BLaER1 treated with 17β-estradiol and CSF1 and Interleukin-3, amounts not matched to agents 10 nM and 100 nM (cell line): Measurements from ENCODE around the gene DMD.

Experiments used
- H3K27ac ChIP-seq, 11 experiments: shearing (Covaris generic); formaldehyde crosslinking; 2 replicates each; pipeline ENCODE4 v1.8.1; 2022
- H3K27me3 ChIP-seq, 11 experiments: shearing (Covaris generic); formaldehyde crosslinking; 2 replicates each; pipeline ENCODE4 v1.8.1; 2022
- H3K36me3 ChIP-seq, 11 experiments: shearing (Covaris generic); formaldehyde crosslinking; 2 replicates each; pipeline ENCODE4 v1.8.1; 2022
- H3K4me1 ChIP-seq, 10 experiments: shearing (Covaris generic); formaldehyde crosslinking; 2 replicates each; pipeline ENCODE4 v1.8.1; 2022
- H3K4me2 ChIP-seq, 11 experiments: shearing (Covaris generic); formaldehyde crosslinking; 2 replicates each; pipeline ENCODE4 v1.8.1; 2022
- H3K4me3 ChIP-seq, 10 experiments: shearing (Covaris generic); formaldehyde crosslinking; 2 replicates each; pipeline ENCODE4 v1.8.1; 2022
- H3K9ac ChIP-seq, 11 experiments: shearing (Covaris generic); formaldehyde crosslinking; 2 replicates each; pipeline ENCODE4 v1.8.1; 2022
- H3K9me3 ChIP-seq, 11 experiments: shearing (Covaris generic); formaldehyde crosslinking; replicated peaks in 1 of 11; 2 replicates each; pipeline ENCODE4 v1.8.1; 2022
- H4K20me1 ChIP-seq, 11 experiments: shearing (Covaris generic); formaldehyde crosslinking; 2 replicates each; pipeline ENCODE4 v1.8.1; 2022
- Cebpa-rat ChIP-seq, 11 experiments: shearing (Covaris generic); IDR thresholded peaks; 2 replicates each; pipeline ENCODE4 v1.8.1; 2022

Gene DMD

GRCh38 chrX:31522760-31523159 is 1688.6 kb downstream of the DMD start:
- H3K4me1 ChIP-seq, result no peaks in the 10 kb centered on the region
- TF ChIP-seq Cebpa-rat (IDR thresholded peaks at IDR 0.05), result no peak
- H3K27me3 ChIP-seq, result peaks cover 75 to 100% (median 100%) of the 10 kb centered on the region in 11 experiments
- H3K4me3 ChIP-seq, result no peak overlapping the region
- H3K4me2 ChIP-seq, result no peak overlapping the region
- no peaks in the 10 kb centered on the region for H4K20me1 ChIP-seq
- peaks cover 0 to 8% (median 0%) of the 10 kb centered on the region in 11 experiments; a peak in 2 of 22 replicates for H3K9me3 ChIP-seq
- H3K27ac ChIP-seq, result no peak overlapping the region
- H3K36me3 ChIP-seq, result no peaks in the 10 kb centered on the region
- H3K9ac ChIP-seq, result no peak overlapping the region

- Histone ChIP-seq H3K9ac (no peak overlapping the region), H3K4me3 (no peak overlapping the region), H3K27ac (no peak overlapping the region), H3K4me1 (no peaks in the 10 kb centered on the region), H4K20me1 (no peaks in the 10 kb centered on the region), H3K27me3 (peaks cover 77 to 100% (median 100%) of the 10 kb centered on the region in 11 experiments), H3K4me2 (no peak overlapping the region), H3K36me3 (no peaks in the 10 kb centered on the region), H3K9me3 (peaks cover 0 to 8% (median 0%) of the 10 kb centered on the region in 11 experiments; a peak in 2 of 22 replicates)
- TF ChIP-seq Cebpa-rat (IDR thresholded peaks at IDR 0.05), result no peak
Observed at GRCh38 chrX:31521941-31522340, 1689.4 kb downstream of the DMD start.

GRCh38 chrX:31516527-31516926 is 1694.8 kb downstream of the DMD start:
- Histone ChIP-seq H4K20me1 (no peaks in the 10 kb centered on the region), H3K4me2 (no peak overlapping the region), H3K36me3 (no peaks in the 10 kb centered on the region), H3K4me3 (no peak overlapping the region), H3K27ac (no peak overlapping the region), H3K27me3 (peaks cover 72 to 84% (median 83%) of the 10 kb centered on the region in 11 experiments), H3K4me1 (no peaks in the 10 kb centered on the region), H3K9me3 (peaks cover 0 to 8% (median 0%) of the 10 kb centered on the region in 11 experiments; a peak in 2 of 22 replicates), H3K9ac (no peak overlapping the region)
- TF ChIP-seq Cebpa-rat (IDR thresholded peaks at IDR 0.05), result no peak

- no peak for TF ChIP-seq Cebpa-rat (IDR thresholded peaks at IDR 0.05)
- no peak overlapping the region for H3K9ac ChIP-seq
Observed at GRCh38 chrX:31508338-31508737, 1703.0 kb downstream of the DMD start.

GRCh38 chrX:31506928-31507327 is 1704.4 kb downstream of the DMD start:
- H3K4me1 ChIP-seq, result 0 out of 20 replicates have a peak, but pooled peaks cover 0 to 8% (median 0%) of the 10 kb centered on the region in 10 experiments
- H3K27ac ChIP-seq, result no peak overlapping the region
- H3K27me3 ChIP-seq, result peaks cover 64 to 89% (median 86%) of the 10 kb centered on the region in 11 experiments
- no peak overlapping the region for H3K9ac ChIP-seq
- no peak for TF ChIP-seq Cebpa-rat (IDR thresholded peaks at IDR 0.05)
- H3K36me3 ChIP-seq, result no peaks in the 10 kb centered on the region
- H3K4me3 ChIP-seq, result no peak overlapping the region
- H3K4me2 ChIP-seq, result no peak overlapping the region
- no peaks in the 10 kb centered on the region for H4K20me1 ChIP-seq
- H3K9me3 ChIP-seq, result 0 out of 22 replicates have a peak, but pooled peaks cover 0 to 5% (median 0%) of the 10 kb centered on the region in 11 experiments

More at GRCh38 chrX:31508338-31508737, 1703.0 kb downstream of the DMD start:
- Histone ChIP-seq H3K4me1 (0 out of 20 replicates have a peak, but pooled peaks cover 0 to 8% (median 0%) of the 10 kb centered on the region in 10 experiments), H3K9me3 (0 out of 22 replicates have a peak, but pooled peaks cover 0 to 5% (median 0%) of the 10 kb centered on the region in 11 experiments), H3K36me3 (no peaks in the 10 kb centered on the region), H3K27me3 (peaks cover 54 to 78% (median 75%) of the 10 kb centered on the region in 11 experiments), H3K4me3 (no peak overlapping the region), H3K4me2 (no peak overlapping the region), H4K20me1 (no peaks in the 10 kb centered on the region), H3K27ac (no peak overlapping the region)

GRCh38 chrX:31506360-31506759 is 1705.0 kb downstream of the DMD start:
- H3K4me1 ChIP-seq, result 0 out of 20 replicates have a peak, but pooled peaks cover 0 to 8% (median 0%) of the 10 kb centered on the region in 10 experiments
- H3K4me2 ChIP-seq, result no peak overlapping the region
- peaks cover 0 to 5% (median 0%) of the 10 kb centered on the region in 11 experiments; a peak in 1 of 22 replicates for H3K9me3 ChIP-seq
- no peaks in the 10 kb centered on the region for H3K36me3 ChIP-seq
- no peak for TF ChIP-seq Cebpa-rat (IDR thresholded peaks at IDR 0.05)
- no peak overlapping the region for H3K27ac ChIP-seq
- peaks cover 70 to 95% (median 91%) of the 10 kb centered on the region in 11 experiments for H3K27me3 ChIP-seq
- H4K20me1 ChIP-seq, result no peaks in the 10 kb centered on the region
- H3K9ac ChIP-seq, result no peak overlapping the region
- H3K4me3 ChIP-seq, result no peak overlapping the region

GRCh38 chrX:31500921-31501320 is 1710.4 kb downstream of the DMD start:
- H3K9me3 ChIP-seq, result peaks cover 0 to 10% (median 0%) of the 10 kb centered on the region in 11 experiments; a peak in 2 of 22 replicates
- no peaks in the 10 kb centered on the region for H4K20me1 ChIP-seq
- TF ChIP-seq Cebpa-rat (IDR thresholded peaks at IDR 0.05), result no peak
- H3K4me2 ChIP-seq, result no peak overlapping the region
- 0 out of 20 replicates have a peak, but pooled peaks cover 0 to 5% (median 0%) of the 10 kb centered on the region in 10 experiments for H3K4me1 ChIP-seq
- no peak overlapping the region for H3K9ac ChIP-seq
- H3K27me3 ChIP-seq, result peaks cover 91 to 100% (median 96%) of the 10 kb centered on the region in 11 experiments
- no peaks in the 10 kb centered on the region for H3K36me3 ChIP-seq
- H3K4me3 ChIP-seq, result no peak overlapping the region
- no peak overlapping the region for H3K27ac ChIP-seq

GRCh38 chrX:31499109-31499508 is 1712.2 kb downstream of the DMD start:
- H4K20me1 ChIP-seq, result no peaks in the 10 kb centered on the region
- peaks cover 0 to 10% (median 0%) of the 10 kb centered on the region in 11 experiments; a peak in 2 of 22 replicates for H3K9me3 ChIP-seq
- 0 out of 20 replicates have a peak, but pooled peaks cover 0 to 5% (median 0%) of the 10 kb centered on the region in 10 experiments for H3K4me1 ChIP-seq
- H3K9ac ChIP-seq, result no peak overlapping the region
- H3K4me3 ChIP-seq, result no peak overlapping the region
- H3K27me3 ChIP-seq, result peaks cover 93 to 100% (median 96%) of the 10 kb centered on the region in 11 experiments
- H3K27ac ChIP-seq, result no peak overlapping the region
- H3K36me3 ChIP-seq, result no peaks in the 10 kb centered on the region
- no peak for TF ChIP-seq Cebpa-rat (IDR thresholded peaks at IDR 0.05)
- H3K4me2 ChIP-seq, result no peak overlapping the region

- TF ChIP-seq Cebpa-rat (IDR thresholded peaks at IDR 0.05), result no peak
- Histone ChIP-seq H3K4me1 (0 out of 20 replicates have a peak, but pooled peaks cover 0 to 5% (median 0%) of the 10 kb centered on the region in 10 experiments), H3K9ac (no peak overlapping the region), H3K9me3 (peaks cover 0 to 10% (median 0%) of the 10 kb centered on the region in 11 experiments; a peak in 3 of 22 replicates), H3K27me3 (peaks cover 91 to 98% (median 95%) of the 10 kb centered on the region in 11 experiments), H3K27ac (no peak overlapping the region), H3K4me2 (no peak overlapping the region), H3K4me3 (no peak overlapping the region), H4K20me1 (no peaks in the 10 kb centered on the region), H3K36me3 (no peaks in the 10 kb centered on the region)
Observed at GRCh38 chrX:31497086-31497485, 1714.3 kb downstream of the DMD start.

- Histone ChIP-seq H3K27me3 (peaks cover 72 to 98% (median 96%) of the 10 kb centered on the region in 11 experiments), H3K9me3 (no peaks in the 10 kb centered on the region), H3K4me1 (no peaks in the 10 kb centered on the region), H3K4me2 (no peak overlapping the region), H3K4me3 (no peak overlapping the region), H3K36me3 (no peaks in the 10 kb centered on the region), H4K20me1 (no peaks in the 10 kb centered on the region), H3K9ac (no peak overlapping the region), H3K27ac (no peak overlapping the region)
- TF ChIP-seq Cebpa-rat (IDR thresholded peaks at IDR 0.05), result no peak
Observed at GRCh38 chrX:31487951-31488350, 1723.4 kb downstream of the DMD start.
